T-cell (primary cell): ENCODE results near the gene DLX1. TPM values are rescaled to one million over a fixed set of nuclear protein-coding genes. Genes with fewer than 3 reads are reported as not detected.

Experiments used
- ATAC-seq, 4 experiments: fragments of 200-7000 bp in 3 of 4; fragments of 150-1000 bp in 1 of 4; cut with Tn5 transposase; replicated peaks in 1 of 4; 1 replicate in 3 of 4; 2 replicates in 1 of 4; pipeline ENCODE4 v1.10.0; 2021; ENCODE audit warnings: moderate library complexity in 3 of 4, mild to moderate bottlenecking in 2 of 4, moderate number of reproducible peaks in 1 of 4
- CTCF ChIA-PET, 2 donors: fragments of 300-600 bp; sonication (Branson Sonifier 250); formaldehyde crosslinking; loops; one replicate each; lab custom pipeline; 2022; ENCODE audit warnings: antibody characterized with exemption in 2 of 2; lab: Charles Lee
- POLR2A ChIA-PET, 2 donors: fragments of 300-600 bp; sonication (Branson Sonifier 250); formaldehyde crosslinking; loops; one replicate each; lab custom pipeline; 2022; ENCODE audit warnings: antibody characterized with exemption in 2 of 2; lab: Charles Lee
- DNase-seq, 35 experiments: peaks; one replicate each; pipeline versions ENCODE4 v3.0.0 to v3.0.0-alpha.2; 2013 to 2023
- H3K27ac ChIP-seq: one replicate; pipeline ENCODE4 v1.5.1; 2013; ENCODE audit warnings: low read length
- H3K27me3 ChIP-seq, 2 experiments: replicated peaks in 1 of 2; 1 replicate in 1 of 2; 2 replicates in 1 of 2; pipeline versions ENCODE4 v1.6.1 to v1.7.0; 2013; ENCODE audit warnings: low read length in 1 of 2, mixed read lengths in 1 of 2; ENCODE audit not compliant: control insufficient read depth in 2 of 2, insufficient read depth in 2 of 2; ENCODE audit errors: extremely low read depth in 1 of 2
- H3K36me3 ChIP-seq, 2 donors: 1 replicate in 1 of 2; 2 replicates in 1 of 2; pipeline versions ENCODE4 v1.6.1 to v1.7.0; 2013; ENCODE audit warnings: low read length in 1 of 2; ENCODE audit not compliant: control insufficient read depth in 2 of 2, insufficient read depth in 1 of 2; ENCODE audit errors: extremely low read depth in 1 of 2
- H3K4me1 ChIP-seq, 2 experiments: 1 replicate in 1 of 2; 2 replicates in 1 of 2; pipeline versions ENCODE4 v1.6.1 to v1.7.0; 2013; ENCODE audit warnings: low read length in 2 of 2, mixed read lengths in 1 of 2; ENCODE audit not compliant: insufficient read depth in 2 of 2, control insufficient read depth in 1 of 2; ENCODE audit errors: extremely low read depth in 1 of 2
- H3K4me3 ChIP-seq, 2 donors: 1 replicate in 1 of 2; 2 replicates in 1 of 2; pipeline versions ENCODE4 v1.5.1 to v1.7.0; 2013; ENCODE audit warnings: mild to moderate bottlenecking in 2 of 2, low read length in 1 of 2, moderate library complexity in 1 of 2; ENCODE audit not compliant: control insufficient read depth in 1 of 2; ENCODE audit errors: extremely low read depth in 1 of 2
- H3K9me3 ChIP-seq: 2 replicates; pipeline ENCODE4 v1.7.0; 2013
- H3K27ac Mint-ChIP-seq, 2 donors: one replicate each; pipeline ENCODE4 v1.8.0; 2020 to 2021; ENCODE audit warnings: mild to moderate bottlenecking in 2 of 2, mixed read lengths in 2 of 2
- H3K27me3 Mint-ChIP-seq, 2 donors: one replicate each; pipeline ENCODE4 v1.8.0; 2021 to 2022; ENCODE audit warnings: mixed read lengths in 2 of 2
- H3K36me3 Mint-ChIP-seq: one replicate; pipeline ENCODE4 v1.8.0; 2021; ENCODE audit warnings: mixed read lengths
- H3K4me1 Mint-ChIP-seq, 3 donors: one replicate each; pipeline ENCODE4 v1.8.0; 2020 to 2022; ENCODE audit warnings: mixed read lengths in 3 of 3, mild to moderate bottlenecking in 1 of 3
- H3K4me3 Mint-ChIP-seq, 3 donors: one replicate each; pipeline ENCODE4 v1.8.0; 2020 to 2022; ENCODE audit warnings: mild to moderate bottlenecking in 3 of 3, mixed read lengths in 3 of 3, moderate library complexity in 3 of 3
- H3K9me3 Mint-ChIP-seq, 3 donors: one replicate each; pipeline ENCODE4 v1.8.0; 2020 to 2022; ENCODE audit warnings: mixed read lengths in 3 of 3
- WGBS: methylation state at CpG from one replicate; pipeline ENCODE4 v1.1.5; 2013; ENCODE audit warnings: missing lambda C conversion rate; ENCODE audit not compliant: insufficient coverage; 5-methylcytosine and 5-hydroxymethylcytosine counted together
- total RNA-seq, 35 experiments: library from RNA in 6 of 35; stranded (reverse) in 6 of 35; fragments of 120-200 nt in 1 of 35; gene quantifications; one replicate each; pipeline versions ENCODE4 v1.2.1 to v1.2.4 and lab custom pipeline; 2013 to 2026

Gene DLX1
- total RNA-seq, 5 donors from 2014 or later (not counting 1 experiment from before 2014, with no cell fraction given): not detected

DNA sequence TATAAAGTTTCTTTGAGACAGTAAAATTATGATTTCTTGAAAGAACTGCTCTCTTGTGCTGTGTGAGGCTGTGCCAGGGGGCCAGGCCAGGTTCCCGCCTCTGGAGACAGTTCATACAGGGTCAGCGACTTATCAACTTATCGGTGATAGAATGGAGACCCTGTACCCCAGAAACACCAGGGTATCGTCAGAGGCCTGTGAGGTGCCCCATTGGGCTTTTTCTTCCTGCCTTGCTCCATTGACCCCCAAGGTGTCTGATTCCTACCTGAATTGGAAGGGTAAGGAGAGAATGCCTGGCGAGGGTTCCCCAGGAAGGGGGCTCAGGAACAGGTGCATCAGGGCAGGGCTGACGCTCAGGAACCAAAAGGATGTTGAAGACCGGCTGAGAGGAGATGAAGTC lies 4.3 kb downstream of the DLX1 start:
- Mint-ChIP-seq H3K9me3 (no peaks in the 10 kb centered on the region), H3K4me1 (peaks cover 47 to 55% (median 49%) of the 10 kb centered on the region in 3 donors), H3K27ac (peak overlapping the region; percentile 28 to 49), H3K27me3 (peaks cover 82 to 91% of the 10 kb centered on the region in 2 donors), H3K36me3 (no peaks in the 10 kb centered on the region), H3K4me3 (peak overlapping the region in 1 of 3 donors; percentile 17)
- Histone ChIP-seq H3K27ac (no peak overlapping the region), H3K27me3 (peaks cover 21 to 93% of the 10 kb centered on the region in 2 experiments), H3K9me3 (no peaks in the 10 kb centered on the region), H3K4me1 (peaks cover 9 to 65% of the 10 kb centered on the region in 2 experiments), H3K4me3 (no peak overlapping the region), H3K36me3 (no peaks in the 10 kb centered on the region)
- peak in 1 of 35 experiments; percentile 5 for DNase-seq
- no peak for ATAC-seq
- WGBS: 38% methylated on average over 5 of the region's 7 CpGs
- POLR2A ChIA-PET: interaction anchor here in 1 of 2 donors (0.7 kb wide), 1 partner anchor 397 kb away, joined by 3 read pairs; no protein-coding TSS in a partner anchor
- CTCF ChIA-PET: no interaction called here

DNA sequence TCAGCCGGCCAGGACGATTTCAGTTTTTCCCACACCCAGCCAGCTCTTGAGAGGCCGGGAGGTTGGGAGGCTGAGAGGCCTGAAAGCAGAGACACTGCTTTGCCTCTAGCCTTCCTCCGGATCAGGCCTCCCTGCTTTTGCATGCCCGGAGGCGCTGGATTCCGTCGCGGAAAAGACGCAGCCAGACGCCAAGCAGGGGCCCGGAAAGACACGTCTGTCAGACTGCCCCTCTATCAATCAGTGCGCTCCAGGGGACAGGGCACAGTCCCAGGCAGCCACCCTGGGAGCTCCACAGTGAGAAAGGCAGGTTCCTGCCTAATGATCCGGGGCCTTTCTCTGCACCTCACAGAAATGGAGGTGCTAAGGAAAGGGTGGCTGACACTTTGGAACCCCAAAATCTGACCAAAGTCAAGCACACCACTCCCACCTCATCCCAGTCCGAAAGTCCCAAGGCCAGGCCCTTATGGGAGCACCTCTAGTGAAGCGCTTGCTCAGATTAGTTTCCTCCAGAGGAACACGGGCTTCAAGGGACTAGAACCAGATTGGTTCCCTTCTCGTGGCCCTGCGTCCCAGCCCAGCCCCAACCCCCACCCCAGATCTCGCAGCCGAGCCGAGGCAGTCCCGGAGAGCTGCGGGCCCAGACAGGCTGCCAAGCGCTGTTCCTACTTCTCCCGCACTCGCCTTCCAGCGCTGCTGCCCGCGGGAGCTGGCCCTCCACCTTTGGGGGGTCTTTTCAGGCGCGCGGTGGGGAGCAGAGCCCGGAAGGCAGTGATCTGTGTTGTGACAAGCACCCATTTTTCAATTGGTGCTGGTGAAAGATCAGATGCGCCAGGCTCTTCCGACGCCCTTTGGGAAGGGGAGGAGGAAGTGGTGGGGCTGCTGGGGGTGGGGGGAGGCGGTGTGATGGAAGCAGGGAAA lies 5.0 kb downstream of the DLX1 start:
- Histone ChIP-seq H3K4me1 (peaks cover 12 to 65% of the 10 kb centered on the region in 2 experiments), H3K36me3 (no peaks in the 10 kb centered on the region), H3K27ac (no peak overlapping the region), H3K27me3 (peaks cover 21 to 93% of the 10 kb centered on the region in 2 experiments), H3K4me3 (no peak overlapping the region), H3K9me3 (no peaks in the 10 kb centered on the region)
- DNase-seq (peak in 2 of 35 experiments; percentile 7 to 27), ATAC-seq (no peak)
- Mint-ChIP-seq H3K27me3 (peaks cover 81 to 90% of the 10 kb centered on the region in 2 donors), H3K9me3 (no peaks in the 10 kb centered on the region), H3K27ac (no peak overlapping the region), H3K36me3 (no peaks in the 10 kb centered on the region), H3K4me3 (no peak overlapping the region), H3K4me1 (peaks cover 45 to 51% (median 47%) of the 10 kb centered on the region in 3 donors)
- WGBS: 12% methylated on average over 31 of the region's 39 CpGs
- ChIA-PET POLR2A (no interaction called here), CTCF (interaction anchor here (0.7 to 1.4 kb wide), 4 partner anchors 9 to 25 kb away, joined by 3 to 14 read pairs (median 4); no protein-coding TSS in a partner anchor)

DNA sequence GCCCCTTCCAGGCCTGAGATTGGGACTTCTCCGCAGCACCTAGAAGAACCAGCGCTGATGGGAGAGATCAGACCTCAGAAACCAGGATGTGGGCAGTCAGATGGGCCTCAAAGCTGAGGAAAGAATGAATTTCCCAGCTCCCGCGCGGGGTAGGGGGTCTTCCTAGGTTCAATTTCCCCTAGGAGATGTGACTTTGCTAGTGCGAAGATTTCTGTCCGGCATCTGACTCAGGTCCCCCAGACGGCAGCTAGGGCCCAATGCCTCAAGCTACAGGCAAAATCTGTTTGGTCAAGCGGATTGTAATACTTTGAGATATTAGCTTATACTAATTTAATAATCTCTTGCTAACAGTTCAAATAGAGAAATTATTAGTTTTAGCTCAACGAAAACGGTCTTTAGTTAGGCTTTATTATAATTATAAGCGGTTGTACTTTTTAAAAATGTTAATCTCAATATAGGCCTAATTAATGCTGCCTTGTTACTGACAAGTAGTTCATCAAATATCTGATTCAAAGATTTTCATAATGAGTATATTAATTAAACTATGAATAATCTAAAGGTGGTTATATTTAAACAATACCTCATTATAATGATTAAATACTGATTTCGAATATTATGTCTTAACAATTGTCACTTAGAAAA lies 5.8 kb downstream of the DLX1 start:
- H3K36me3 Mint-ChIP-seq: no peaks in the 10 kb centered on the region
- ATAC-seq (no peak), DNase-seq (peak in 1 of 35 experiments; percentile 22)
- H3K27me3 Mint-ChIP-seq: peaks cover 81 to 90% of the 10 kb centered on the region in 2 donors
- peaks cover 46 to 51% (median 48%) of the 10 kb centered on the region in 3 donors for H3K4me1 Mint-ChIP-seq
- no peak overlapping the region for H3K4me3 Mint-ChIP-seq
- H3K27ac ChIP-seq: no peak overlapping the region
- peaks cover 13 to 65% of the 10 kb centered on the region in 2 experiments for H3K4me1 ChIP-seq
- H3K27ac Mint-ChIP-seq: no peak overlapping the region
- H3K9me3 Mint-ChIP-seq: no peaks in the 10 kb centered on the region
- peaks cover 22 to 93% of the 10 kb centered on the region in 2 experiments for H3K27me3 ChIP-seq
- 8% methylated on average over 5 of the region's 13 CpGs for WGBS
- POLR2A ChIA-PET: no interaction called here
- CTCF ChIA-PET: interaction anchor here (1.0 to 1.4 kb wide), 3 partner anchors 9 to 16 kb away, joined by 4 to 14 read pairs (median 4); no protein-coding TSS in a partner anchor
- H3K4me3 ChIP-seq: no peak overlapping the region
- no peaks in the 10 kb centered on the region for H3K36me3 ChIP-seq
- no peaks in the 10 kb centered on the region for H3K9me3 ChIP-seq

GRCh38 chr2:172091761-172092566 lies 6.7 kb downstream of the DLX1 start:
- peak overlapping the region in 1 of 2 donors; percentile 36 for H3K27ac Mint-ChIP-seq
- H3K27me3 Mint-ChIP-seq: peaks cover 78 to 90% of the 10 kb centered on the region in 2 donors
- DNase-seq (no peak), ATAC-seq (no peak)
- H3K27ac ChIP-seq: no peak overlapping the region
- POLR2A ChIA-PET: no interaction called here
- no peak overlapping the region for H3K4me3 ChIP-seq
- H3K36me3 ChIP-seq: no peaks in the 10 kb centered on the region
- no peaks in the 10 kb centered on the region for H3K9me3 ChIP-seq
- no peaks in the 10 kb centered on the region for H3K9me3 Mint-ChIP-seq
- H3K4me1 Mint-ChIP-seq: peaks cover 43 to 51% (median 45%) of the 10 kb centered on the region in 3 donors
- WGBS: 39% methylated on average over 3 of the region's 11 CpGs
- H3K4me1 ChIP-seq: peaks cover 13 to 65% of the 10 kb centered on the region in 2 experiments
- no peak overlapping the region for H3K4me3 Mint-ChIP-seq
- CTCF ChIA-PET: interaction anchor here (1.0 to 1.4 kb wide), 3 partner anchors 10 to 15 kb away, joined by 4 to 14 read pairs (median 4); no protein-coding TSS in a partner anchor
- H3K27me3 ChIP-seq: peaks cover 21 to 93% of the 10 kb centered on the region in 2 experiments
- H3K36me3 Mint-ChIP-seq: no peaks in the 10 kb centered on the region

DNA sequence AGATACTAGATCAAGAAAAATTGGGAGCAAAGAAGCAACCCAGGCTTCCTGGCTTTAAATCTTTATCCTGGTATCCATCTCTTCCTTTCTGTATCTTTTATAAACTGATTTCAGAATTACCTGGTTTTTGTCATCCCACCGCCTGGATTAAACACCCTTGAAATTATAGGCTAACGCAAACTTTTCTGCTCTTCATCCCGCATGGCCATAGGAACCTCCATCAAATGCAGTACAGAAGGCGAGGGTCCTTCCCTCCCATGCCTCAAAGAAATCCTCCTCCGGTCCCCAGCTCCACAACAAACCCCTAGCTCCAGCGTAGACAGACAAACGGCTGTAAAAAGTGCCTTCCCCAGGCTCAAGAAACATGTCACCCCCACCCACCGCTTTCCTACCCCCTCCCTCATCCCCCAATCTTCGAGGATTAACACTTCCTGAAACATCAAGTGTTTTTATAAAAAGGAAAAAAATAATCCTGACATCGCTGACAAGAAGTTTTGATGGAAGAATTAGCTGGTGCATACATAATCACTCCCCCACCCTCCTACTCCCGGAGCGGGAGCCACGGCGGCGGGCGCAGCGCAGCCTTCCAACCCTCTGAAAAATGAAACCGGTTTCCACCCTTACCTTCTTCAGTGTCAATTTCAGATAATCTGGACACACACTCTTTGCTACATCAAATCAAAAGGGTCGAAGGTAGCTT lies 7.6 kb downstream of the DLX1 start:
- no peaks in the 10 kb centered on the region for H3K36me3 ChIP-seq
- Mint-ChIP-seq H3K9me3 (no peaks in the 10 kb centered on the region), H3K4me3 (peak overlapping the region in 1 of 3 donors; percentile 10), H3K36me3 (no peaks in the 10 kb centered on the region), H3K27ac (peak overlapping the region in 1 of 2 donors; percentile 72), H3K27me3 (peaks cover 73 to 90% of the 10 kb centered on the region in 2 donors), H3K4me1 (peaks cover 35 to 48% (median 47%) of the 10 kb centered on the region in 3 donors)
- DNase-seq (no peak), ATAC-seq (no peak)
- no peaks in the 10 kb centered on the region for H3K9me3 ChIP-seq
- WGBS: 8% methylated on average over 7 of the region's 19 CpGs
- peaks cover 27 to 93% of the 10 kb centered on the region in 2 experiments for H3K27me3 ChIP-seq
- POLR2A ChIA-PET: no interaction called here
- CTCF ChIA-PET: interaction anchor here (0.6 to 0.9 kb wide), 2 partner anchors 9 to 168 kb away, joined by 4 to 6 read pairs; no protein-coding TSS in a partner anchor
- peaks cover 20 to 65% of the 10 kb centered on the region in 2 experiments for H3K4me1 ChIP-seq
- no peak overlapping the region for H3K4me3 ChIP-seq
- no peak overlapping the region for H3K27ac ChIP-seq
